ENCODE measurements around the gene XAB2.

- TF ChIP-seq CTCF (IDR thresholded peaks at IDR 0.05) (no peak), POLR2A (IDR thresholded peaks at IDR 0.05) (no peak), POLR2AphosphoS5 (IDR thresholded peaks at IDR 0.05) (no peak)
These were observed 4.4 kb upstream of the XAB2 start, which contains the start of gene PCP2 for GRCh38 chr19:7633698-7634097.
